Body of pancreas (tissue), 4 donors: ENCODE data around the gene PFKM.

ENCODE experiments used
- CTCF ChIP-seq, 7 experiments: fragments of 450-650 bp in 4 of 7; fragments of 200-600 bp in 3 of 7; sonication (generic) in 3 of 7; IDR thresholded peaks; one replicate each; pipeline ENCODE4 v1.5.1; 2016 to 2019; ENCODE audit warnings: antibody characterized with exemption in 7 of 7
- POLR2A ChIP-seq, 3 donors: fragments of 450-650 bp; IDR thresholded peaks; one replicate each; pipeline ENCODE4 v1.6.1; 2016; ENCODE audit warnings: antibody characterized with exemption in 3 of 3, mild to moderate bottlenecking in 2 of 3

- no peak for TF ChIP-seq CTCF (IDR thresholded peaks at IDR 0.05)
- TF ChIP-seq POLR2A (IDR thresholded peaks at IDR 0.05): no peak
Measured at GRCh38 chr12:48177982-48178381, 58.8 kb downstream of the PFKM start.
